H1 (cell line): Measurements from ENCODE around the gene MGME1. TPM values are rescaled to one million over a fixed set of nuclear protein-coding genes. Genes with fewer than 3 reads are reported as not detected.

Experiments
- BACH1 ChIP-seq: IDR thresholded peaks from 2 replicates; pipeline ENCODE4 v1.6.1; 2012; ENCODE audit warnings: low read length, improper control_type of control experiment
- CEBPB ChIP-seq: IDR thresholded peaks from 2 replicates; pipeline ENCODE4 v1.6.1; 2012; ENCODE audit warnings: low read depth, low read length
- CTBP2 ChIP-seq: IDR thresholded peaks from 2 replicates; pipeline ENCODE4 v1.7.0; 2011; ENCODE audit warnings: borderline replicate concordance, mild to moderate bottlenecking, moderate library complexity, mixed read lengths, low read length; ENCODE audit not compliant: insufficient read depth, insufficient read length
- KDM1A ChIP-seq: fragments of 200-600, 300-600 bp; sonication (generic); IDR thresholded peaks from 2 replicates; pipeline ENCODE4 v1.7.1; 2016; ENCODE audit warnings: mild to moderate bottlenecking, low read length, borderline replicate concordance
- SIX5 ChIP-seq: IDR thresholded peaks from 2 replicates; pipeline ENCODE4 v1.6.1; 2011; ENCODE audit warnings: mild to moderate bottlenecking, low read depth, low read length
- SP2 ChIP-seq: IDR thresholded peaks from 2 replicates; pipeline ENCODE4 v1.6.1; 2012; ENCODE audit warnings: mild to moderate bottlenecking, low read length, inconsistent platforms
- polyA plus RNA-seq, 7 experiments: library from polyadenylated mRNA; depleted of rRNA in 3 of 7; stranded (reverse) in 5 of 7; unstranded in 2 of 7; fragments of >200 nt in 5 of 7; fragments of 200-250 nt in 2 of 7; gene quantifications; 1 replicate in 5 of 7; 2 replicates in 1 of 7; 4 replicates in 1 of 7; pipeline versions ENCODE4 v1.2.1 to v1.2.3, GENCODE V29; 2011 to 2013; ENCODE audit warnings: missing spikeins in 2 of 7, mixed read lengths in 2 of 7
- total RNA-seq: library from RNA; stranded (reverse); fragmentation: NEBNext Ultra II Directional; extraction: Animal tissue kit (Norgen Biotek cat#: 25700); gene quantifications from 2 replicates; pipeline ENCODE4 v1.2.1, GENCODE V29; 2021
- TF ChIP-seq, protein P1 (sequence below): fragments of 300-600 bp; sonication (generic); IDR thresholded peaks from 2 replicates; pipeline ENCODE4 v1.7.1; 2012; ENCODE audit warnings: low read length, moderate library complexity, mild to moderate bottlenecking, inconsistent platforms; ENCODE audit not compliant: insufficient replicate concordance
- TF ChIP-seq, protein P2 (sequence below): IDR thresholded peaks from 2 replicates; pipeline ENCODE4 v1.6.1; 2012; ENCODE audit warnings: low read length, inconsistent platforms
- TF ChIP-seq, protein P3 (sequence below): IDR thresholded peaks from 2 replicates; pipeline ENCODE4 v1.6.1; 2011; ENCODE audit warnings: low read length, improper control_type of control experiment

The MGME1 gene
- total and polyA plus RNA-seq, 2 of the 8 experiments (the other 6 are each of a cell fraction or from before 2014, with no cell fraction given): 27.7 to 59.0 TPM

DNA sequence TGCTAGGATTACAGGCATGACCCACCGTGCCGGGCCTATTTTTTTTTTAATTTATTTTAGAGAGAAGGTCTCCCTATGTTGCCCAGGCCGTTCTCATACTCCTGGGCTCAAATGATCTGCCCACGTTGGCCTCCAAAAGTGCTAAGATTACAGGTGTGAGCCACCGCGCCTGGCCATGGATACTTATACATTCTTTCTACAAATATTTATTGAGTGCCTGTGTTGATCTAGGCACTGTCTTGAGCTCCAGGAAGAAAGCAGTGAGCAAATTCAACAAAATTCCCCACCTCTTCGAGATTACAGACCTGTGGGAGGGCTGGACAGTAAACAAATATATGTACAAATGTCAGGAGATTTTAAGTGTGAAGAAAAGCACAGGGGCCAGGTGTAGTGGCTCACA lies 37.9 kb downstream of the MGME1 start (continued):
- TF ChIP-seq, protein P1, sequence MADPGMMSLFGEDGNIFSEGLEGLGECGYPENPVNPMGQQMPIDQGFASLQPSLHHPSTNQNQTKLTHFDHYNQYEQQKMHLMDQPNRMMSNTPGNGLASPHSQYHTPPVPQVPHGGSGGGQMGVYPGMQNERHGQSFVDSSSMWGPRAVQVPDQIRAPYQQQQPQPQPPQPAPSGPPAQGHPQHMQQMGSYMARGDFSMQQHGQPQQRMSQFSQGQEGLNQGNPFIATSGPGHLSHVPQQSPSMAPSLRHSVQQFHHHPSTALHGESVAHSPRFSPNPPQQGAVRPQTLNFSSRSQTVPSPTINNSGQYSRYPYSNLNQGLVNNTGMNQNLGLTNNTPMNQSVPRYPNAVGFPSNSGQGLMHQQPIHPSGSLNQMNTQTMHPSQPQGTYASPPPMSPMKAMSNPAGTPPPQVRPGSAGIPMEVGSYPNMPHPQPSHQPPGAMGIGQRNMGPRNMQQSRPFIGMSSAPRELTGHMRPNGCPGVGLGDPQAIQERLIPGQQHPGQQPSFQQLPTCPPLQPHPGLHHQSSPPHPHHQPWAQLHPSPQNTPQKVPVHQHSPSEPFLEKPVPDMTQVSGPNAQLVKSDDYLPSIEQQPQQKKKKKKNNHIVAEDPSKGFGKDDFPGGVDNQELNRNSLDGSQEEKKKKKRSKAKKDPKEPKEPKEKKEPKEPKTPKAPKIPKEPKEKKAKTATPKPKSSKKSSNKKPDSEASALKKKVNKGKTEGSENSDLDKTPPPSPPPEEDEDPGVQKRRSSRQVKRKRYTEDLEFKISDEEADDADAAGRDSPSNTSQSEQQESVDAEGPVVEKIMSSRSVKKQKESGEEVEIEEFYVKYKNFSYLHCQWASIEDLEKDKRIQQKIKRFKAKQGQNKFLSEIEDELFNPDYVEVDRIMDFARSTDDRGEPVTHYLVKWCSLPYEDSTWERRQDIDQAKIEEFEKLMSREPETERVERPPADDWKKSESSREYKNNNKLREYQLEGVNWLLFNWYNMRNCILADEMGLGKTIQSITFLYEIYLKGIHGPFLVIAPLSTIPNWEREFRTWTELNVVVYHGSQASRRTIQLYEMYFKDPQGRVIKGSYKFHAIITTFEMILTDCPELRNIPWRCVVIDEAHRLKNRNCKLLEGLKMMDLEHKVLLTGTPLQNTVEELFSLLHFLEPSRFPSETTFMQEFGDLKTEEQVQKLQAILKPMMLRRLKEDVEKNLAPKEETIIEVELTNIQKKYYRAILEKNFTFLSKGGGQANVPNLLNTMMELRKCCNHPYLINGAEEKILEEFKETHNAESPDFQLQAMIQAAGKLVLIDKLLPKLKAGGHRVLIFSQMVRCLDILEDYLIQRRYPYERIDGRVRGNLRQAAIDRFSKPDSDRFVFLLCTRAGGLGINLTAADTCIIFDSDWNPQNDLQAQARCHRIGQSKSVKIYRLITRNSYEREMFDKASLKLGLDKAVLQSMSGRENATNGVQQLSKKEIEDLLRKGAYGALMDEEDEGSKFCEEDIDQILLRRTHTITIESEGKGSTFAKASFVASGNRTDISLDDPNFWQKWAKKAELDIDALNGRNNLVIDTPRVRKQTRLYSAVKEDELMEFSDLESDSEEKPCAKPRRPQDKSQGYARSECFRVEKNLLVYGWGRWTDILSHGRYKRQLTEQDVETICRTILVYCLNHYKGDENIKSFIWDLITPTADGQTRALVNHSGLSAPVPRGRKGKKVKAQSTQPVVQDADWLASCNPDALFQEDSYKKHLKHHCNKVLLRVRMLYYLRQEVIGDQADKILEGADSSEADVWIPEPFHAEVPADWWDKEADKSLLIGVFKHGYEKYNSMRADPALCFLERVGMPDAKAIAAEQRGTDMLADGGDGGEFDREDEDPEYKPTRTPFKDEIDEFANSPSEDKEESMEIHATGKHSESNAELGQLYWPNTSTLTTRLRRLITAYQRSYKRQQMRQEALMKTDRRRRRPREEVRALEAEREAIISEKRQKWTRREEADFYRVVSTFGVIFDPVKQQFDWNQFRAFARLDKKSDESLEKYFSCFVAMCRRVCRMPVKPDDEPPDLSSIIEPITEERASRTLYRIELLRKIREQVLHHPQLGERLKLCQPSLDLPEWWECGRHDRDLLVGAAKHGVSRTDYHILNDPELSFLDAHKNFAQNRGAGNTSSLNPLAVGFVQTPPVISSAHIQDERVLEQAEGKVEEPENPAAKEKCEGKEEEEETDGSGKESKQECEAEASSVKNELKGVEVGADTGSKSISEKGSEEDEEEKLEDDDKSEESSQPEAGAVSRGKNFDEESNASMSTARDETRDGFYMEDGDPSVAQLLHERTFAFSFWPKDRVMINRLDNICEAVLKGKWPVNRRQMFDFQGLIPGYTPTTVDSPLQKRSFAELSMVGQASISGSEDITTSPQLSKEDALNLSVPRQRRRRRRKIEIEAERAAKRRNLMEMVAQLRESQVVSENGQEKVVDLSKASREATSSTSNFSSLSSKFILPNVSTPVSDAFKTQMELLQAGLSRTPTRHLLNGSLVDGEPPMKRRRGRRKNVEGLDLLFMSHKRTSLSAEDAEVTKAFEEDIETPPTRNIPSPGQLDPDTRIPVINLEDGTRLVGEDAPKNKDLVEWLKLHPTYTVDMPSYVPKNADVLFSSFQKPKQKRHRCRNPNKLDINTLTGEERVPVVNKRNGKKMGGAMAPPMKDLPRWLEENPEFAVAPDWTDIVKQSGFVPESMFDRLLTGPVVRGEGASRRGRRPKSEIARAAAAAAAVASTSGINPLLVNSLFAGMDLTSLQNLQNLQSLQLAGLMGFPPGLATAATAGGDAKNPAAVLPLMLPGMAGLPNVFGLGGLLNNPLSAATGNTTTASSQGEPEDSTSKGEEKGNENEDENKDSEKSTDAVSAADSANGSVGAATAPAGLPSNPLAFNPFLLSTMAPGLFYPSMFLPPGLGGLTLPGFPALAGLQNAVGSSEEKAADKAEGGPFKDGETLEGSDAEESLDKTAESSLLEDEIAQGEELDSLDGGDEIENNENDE: no peak
- TF ChIP-seq SP2 (no peak), SIX5 (no peak), CTBP2 (no peak), BACH1 (no peak), KDM1A (no peak), CEBPB (no peak)
- TF ChIP-seq, protein P2, sequence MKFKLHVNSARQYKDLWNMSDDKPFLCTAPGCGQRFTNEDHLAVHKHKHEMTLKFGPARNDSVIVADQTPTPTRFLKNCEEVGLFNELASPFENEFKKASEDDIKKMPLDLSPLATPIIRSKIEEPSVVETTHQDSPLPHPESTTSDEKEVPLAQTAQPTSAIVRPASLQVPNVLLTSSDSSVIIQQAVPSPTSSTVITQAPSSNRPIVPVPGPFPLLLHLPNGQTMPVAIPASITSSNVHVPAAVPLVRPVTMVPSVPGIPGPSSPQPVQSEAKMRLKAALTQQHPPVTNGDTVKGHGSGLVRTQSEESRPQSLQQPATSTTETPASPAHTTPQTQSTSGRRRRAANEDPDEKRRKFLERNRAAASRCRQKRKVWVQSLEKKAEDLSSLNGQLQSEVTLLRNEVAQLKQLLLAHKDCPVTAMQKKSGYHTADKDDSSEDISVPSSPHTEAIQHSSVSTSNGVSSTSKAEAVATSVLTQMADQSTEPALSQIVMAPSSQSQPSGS: no peak
- TF ChIP-seq, protein P3, sequence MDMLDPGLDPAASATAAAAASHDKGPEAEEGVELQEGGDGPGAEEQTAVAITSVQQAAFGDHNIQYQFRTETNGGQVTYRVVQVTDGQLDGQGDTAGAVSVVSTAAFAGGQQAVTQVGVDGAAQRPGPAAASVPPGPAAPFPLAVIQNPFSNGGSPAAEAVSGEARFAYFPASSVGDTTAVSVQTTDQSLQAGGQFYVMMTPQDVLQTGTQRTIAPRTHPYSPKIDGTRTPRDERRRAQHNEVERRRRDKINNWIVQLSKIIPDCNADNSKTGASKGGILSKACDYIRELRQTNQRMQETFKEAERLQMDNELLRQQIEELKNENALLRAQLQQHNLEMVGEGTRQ: no peak
